ENCODE measurements around the gene KLRC2.
A peak's percentile ranks its signal among the peaks of the same experiment; 100 is the strongest.
"Not testable (repeated sequence)": the region's sequence is repeated elsewhere in the genome, so short reads cannot be mapped to it uniquely, and the experiment has no call there.

KLRC2 gene

DNA sequence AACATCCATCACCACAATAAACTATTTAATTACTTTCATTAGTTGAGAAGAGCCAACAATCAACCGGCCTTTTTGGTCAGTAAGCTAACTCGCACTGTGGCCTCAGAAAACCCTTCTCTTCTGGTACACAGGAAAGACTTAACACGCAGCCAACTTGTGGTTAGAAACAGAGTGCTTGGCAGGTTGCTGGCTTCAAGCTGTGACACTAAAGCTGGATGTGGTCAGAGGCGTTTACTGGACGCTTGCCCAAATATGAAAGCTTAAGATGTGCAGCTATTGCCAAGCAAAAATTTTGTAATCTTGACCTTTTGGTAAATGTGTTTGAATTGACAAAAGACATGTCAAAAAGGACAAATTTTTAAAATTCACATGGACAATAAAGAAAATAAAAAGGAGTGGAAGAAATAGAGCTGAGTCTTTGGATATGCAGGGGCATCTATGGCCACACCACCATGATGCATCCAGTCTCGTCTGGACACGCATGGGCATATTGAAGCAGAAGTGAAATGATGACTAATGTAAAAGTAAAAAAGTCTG, 43.3 kb downstream of the KLRC2 start:
- peak overlapping the region; percentile 22 for H3K4me3 ChIP-seq (ENCODE audit: low read depth, low read length)
- peak; percentile 95 for DNase-seq (ENCODE audit: low read depth)
- TF ChIP-seq MYC (IDR thresholded peaks at IDR 0.05; ENCODE audit: low read depth, low read length) (peak; percentile 73; the same call in 1 of the 2 replicates), CTCF (IDR thresholded peaks at IDR 0.05; ENCODE audit: low read depth, low read length) (no peak)
- TF ChIP-seq, protein P1, sequence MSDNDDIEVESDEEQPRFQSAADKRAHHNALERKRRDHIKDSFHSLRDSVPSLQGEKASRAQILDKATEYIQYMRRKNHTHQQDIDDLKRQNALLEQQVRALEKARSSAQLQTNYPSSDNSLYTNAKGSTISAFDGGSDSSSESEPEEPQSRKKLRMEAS (IDR thresholded peaks at IDR 0.05; ENCODE audit: low read depth, low read length): 0 out of 2 replicates have a peak, but pooled peaks have one; percentile 8

GRCh38 chr12:10390991-10391390, 44.8 kb downstream of the KLRC2 start:
- not testable (repeated sequence) for H3K4me3 ChIP-seq (ENCODE audit: low read depth, low read length); DNase-seq (ENCODE audit: low read depth)

- H3K4me3 ChIP-seq (ENCODE audit: low read depth, low read length): no peak within 1 kb of the TSS
- no peak for TF ChIP-seq MYC (IDR thresholded peaks at IDR 0.05; ENCODE audit: low read depth, low read length)
- TF ChIP-seq, protein P1 (IDR thresholded peaks at IDR 0.05; ENCODE audit: low read depth, low read length): no peak
- TF ChIP-seq POLR2A (IDR thresholded peaks at IDR 0.05; ENCODE audit: extremely low read depth, insufficient read length): no peak
- no peak for TF ChIP-seq CTCF (IDR thresholded peaks at IDR 0.05; ENCODE audit: low read depth, low read length)
- DNase-seq (ENCODE audit: low read depth): no peak
Observed at GRCh38 chr12:10389904-10390303, 45.9 kb downstream of the KLRC2 start, which contains the start of gene KLRK1. Gene KLRK1 (minus strand): TSS chr12:10390041. CDS start chr12:10388810, 1,231 bp downstream.

- no peak for TF ChIP-seq MYC (IDR thresholded peaks at IDR 0.05; ENCODE audit: low read depth, low read length)
- TF ChIP-seq, protein P1 (IDR thresholded peaks at IDR 0.05; ENCODE audit: low read depth, low read length): no peak
- TF ChIP-seq POLR2A (IDR thresholded peaks at IDR 0.05; ENCODE audit: extremely low read depth, insufficient read length): no peak
- no peak overlapping the region for H3K4me3 ChIP-seq (ENCODE audit: low read depth, low read length)
- no peak for DNase-seq (ENCODE audit: low read depth)
Observed at GRCh38 chr12:10388624-10389413, 47.0 kb downstream of the KLRC2 start.

GRCh38 chr12:10387498-10387897, 48.3 kb downstream of the KLRC2 start:
- not testable (repeated sequence) for DNase-seq (ENCODE audit: low read depth); H3K4me3 ChIP-seq (ENCODE audit: low read depth, low read length)

GRCh38 chr12:10386857-10387256, 49.0 kb downstream of the KLRC2 start:
- DNase-seq (ENCODE audit: low read depth): no peak
- no peak overlapping the region for H3K4me3 ChIP-seq (ENCODE audit: low read depth, low read length)
- TF ChIP-seq, protein P1 (IDR thresholded peaks at IDR 0.05; ENCODE audit: low read depth, low read length): no peak
- TF ChIP-seq CTCF (IDR thresholded peaks at IDR 0.05; ENCODE audit: low read depth, low read length) (no peak), MYC (IDR thresholded peaks at IDR 0.05; ENCODE audit: low read depth, low read length) (no peak), POLR2A (IDR thresholded peaks at IDR 0.05; ENCODE audit: extremely low read depth, insufficient read length) (no peak)

GRCh38 chr12:10385166-10385613, 50.6 kb downstream of the KLRC2 start:
- H3K4me3 ChIP-seq (ENCODE audit: low read depth, low read length): no peak overlapping the region
- DNase-seq (ENCODE audit: low read depth): no peak
- TF ChIP-seq POLR2A (IDR thresholded peaks at IDR 0.05; ENCODE audit: extremely low read depth, insufficient read length): no peak
- TF ChIP-seq CTCF (IDR thresholded peaks at IDR 0.05; ENCODE audit: low read depth, low read length): no peak
- TF ChIP-seq MYC (IDR thresholded peaks at IDR 0.05; ENCODE audit: low read depth, low read length): no peak
- TF ChIP-seq, protein P1 (IDR thresholded peaks at IDR 0.05; ENCODE audit: low read depth, low read length): no peak

All from NB4 (cell line).